Measurements from ENCODE around the gene CHD9.

DNA sequence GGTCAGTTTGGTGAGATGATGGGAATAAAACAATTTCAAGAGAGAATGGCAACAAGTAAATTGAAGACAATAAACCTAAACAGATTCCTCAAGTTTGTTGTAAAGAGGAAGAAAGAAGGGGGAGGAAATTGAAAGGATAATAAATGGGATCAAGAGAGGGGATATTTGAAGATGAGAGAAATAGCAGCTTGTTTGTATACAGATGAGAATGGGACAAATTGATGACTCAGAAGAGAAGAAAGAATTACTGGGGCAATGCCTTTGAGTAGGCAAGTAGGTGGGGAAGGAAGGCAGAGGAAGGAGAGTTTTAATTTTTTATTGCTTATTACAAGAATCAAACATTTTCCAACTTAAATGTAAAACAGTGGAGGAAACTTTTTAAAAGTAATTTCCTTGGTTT is 98.3 kb downstream of the CHD9 start:
- TF ChIP-seq, protein P1, sequence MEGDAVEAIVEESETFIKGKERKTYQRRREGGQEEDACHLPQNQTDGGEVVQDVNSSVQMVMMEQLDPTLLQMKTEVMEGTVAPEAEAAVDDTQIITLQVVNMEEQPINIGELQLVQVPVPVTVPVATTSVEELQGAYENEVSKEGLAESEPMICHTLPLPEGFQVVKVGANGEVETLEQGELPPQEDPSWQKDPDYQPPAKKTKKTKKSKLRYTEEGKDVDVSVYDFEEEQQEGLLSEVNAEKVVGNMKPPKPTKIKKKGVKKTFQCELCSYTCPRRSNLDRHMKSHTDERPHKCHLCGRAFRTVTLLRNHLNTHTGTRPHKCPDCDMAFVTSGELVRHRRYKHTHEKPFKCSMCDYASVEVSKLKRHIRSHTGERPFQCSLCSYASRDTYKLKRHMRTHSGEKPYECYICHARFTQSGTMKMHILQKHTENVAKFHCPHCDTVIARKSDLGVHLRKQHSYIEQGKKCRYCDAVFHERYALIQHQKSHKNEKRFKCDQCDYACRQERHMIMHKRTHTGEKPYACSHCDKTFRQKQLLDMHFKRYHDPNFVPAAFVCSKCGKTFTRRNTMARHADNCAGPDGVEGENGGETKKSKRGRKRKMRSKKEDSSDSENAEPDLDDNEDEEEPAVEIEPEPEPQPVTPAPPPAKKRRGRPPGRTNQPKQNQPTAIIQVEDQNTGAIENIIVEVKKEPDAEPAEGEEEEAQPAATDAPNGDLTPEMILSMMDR (IDR thresholded peaks at IDR 0.05), result no peak
- TF ChIP-seq POLR2A (IDR thresholded peaks at IDR 0.05), result no peak
- no peak for TF ChIP-seq POLR2AphosphoS5 (IDR thresholded peaks at IDR 0.05)

All from sigmoid colon (tissue), 4 donors.